Spleen (tissue), 13 donors: ENCODE measurements around the gene WWC1. TPM values are rescaled to one million over a fixed set of nuclear protein-coding genes. Genes with fewer than 3 reads are reported as not detected.

Experiments
- DNase-seq: peaks from one replicate; pipeline ENCODE4 v3.0.0-alpha.2; 2020
- H3K27ac ChIP-seq, 8 donors: fragments of 200-600 bp; sonication (generic) in 7 of 8; 1 replicate in 4 of 8; 2 replicates in 4 of 8; pipeline versions ENCODE4 v1.5.0 to v1.8.0; 2016 to 2021; ENCODE audit warnings: inconsistent platforms in 4 of 8, mild to moderate bottlenecking in 4 of 8, moderate library complexity in 1 of 8
- H3K27me3 ChIP-seq, 7 donors: fragments of 200-600 bp; sonication (generic) in 6 of 7; replicated peaks in 1 of 7; 1 replicate in 4 of 7; 2 replicates in 3 of 7; pipeline versions ENCODE4 v1.5.0 to v1.8.0; 2016 to 2021; ENCODE audit warnings: inconsistent platforms in 3 of 7, mild to moderate bottlenecking in 1 of 7
- H3K36me3 ChIP-seq, 6 donors: fragments of 200-600 bp; sonication (generic) in 5 of 6; 1 replicate in 4 of 6; 2 replicates in 2 of 6; pipeline versions ENCODE4 v1.5.0 to v1.8.0; 2016 to 2021; ENCODE audit warnings: inconsistent platforms in 2 of 6
- H3K4me1 ChIP-seq, 6 donors: fragments of 200-600 bp; sonication (generic) in 5 of 6; 1 replicate in 3 of 6; 2 replicates in 3 of 6; pipeline versions ENCODE4 v1.5.0 to v1.8.0; 2016 to 2021; ENCODE audit warnings: inconsistent platforms in 3 of 6
- H3K4me3 ChIP-seq, 8 donors: fragments of 200-600 bp; sonication (generic) in 7 of 8; 1 replicate in 4 of 8; 2 replicates in 4 of 8; pipeline versions ENCODE4 v1.5.0 to v1.8.0; 2016 to 2021; ENCODE audit warnings: inconsistent platforms in 4 of 8, mild to moderate bottlenecking in 4 of 8, moderate library complexity in 2 of 8
- H3K9me3 ChIP-seq, 8 donors: fragments of 200-600 bp; sonication (generic) in 7 of 8; 1 replicate in 4 of 8; 2 replicates in 4 of 8; pipeline versions ENCODE4 v1.5.0 to v1.8.0; 2016 to 2021; ENCODE audit warnings: inconsistent platforms in 4 of 8
- CTCF ChIP-seq, 11 experiments: fragments of 200-600 bp in 7 of 11; fragments of 450-650 bp in 4 of 11; sonication (generic) in 4 of 11; IDR thresholded peaks in 8 of 11; conservative IDR thresholded peaks in 3 of 11; 1 replicate in 7 of 11; 2 replicates in 4 of 11; pipeline versions ENCODE4 v1.4.0 to v1.8.0; 2016 to 2021; ENCODE audit warnings: antibody characterized with exemption in 11 of 11, inconsistent platforms in 4 of 11, mild to moderate bottlenecking in 1 of 11
- POLR2A ChIP-seq, 3 donors: fragments of 450-650 bp; IDR thresholded peaks; one replicate each; pipeline ENCODE4 v1.5.1; 2017; ENCODE audit warnings: antibody characterized with exemption in 3 of 3, mild to moderate bottlenecking in 1 of 3
- POLR2AphosphoS5 ChIP-seq, 3 donors: sonication (generic); formaldehyde crosslinking; IDR thresholded peaks; one replicate each; pipeline ENCODE4 v1.5.1; 2017; ENCODE audit warnings: antibody characterized with exemption in 3 of 3
- WGBS, 5 donors: extraction: QIAGEN DNeasy Blood & Tissue Kit in 3 of 5; methylation state at CpG; one replicate each; pipeline versions ENCODE4 v1.1.5 to v1.1.7; 2013 to 2018; 5-methylcytosine and 5-hydroxymethylcytosine counted together
- intact Hi-C: fragments of 100-400 bp; cut with DNase I; formaldehyde crosslinking; loops from one replicate; pipeline ENCODE4 v1.15.0; 2023; ENCODE audit warnings: low total_unique reads
- long read RNA-seq, 2 donors: transcript quantifications; one replicate each; lab custom pipeline, GENCODE V29; 2026
- polyA plus RNA-seq, 3 donors: library from polyadenylated mRNA; stranded (reverse); fragments of 200-250 nt; gene quantifications; one replicate each; pipeline ENCODE4 v1.2.1, GENCODE V29; 2013
- total RNA-seq, 7 donors: library from RNA; depleted of rRNA in 3 of 7; stranded (reverse); fragments of >200 nt in 3 of 7; fragmentation: NEBNext Ultra II Directional in 4 of 7; extraction: Animal tissue kit (Norgen Biotek cat#: 25700) in 4 of 7; gene quantifications; one replicate each; pipeline versions ENCODE4 v1.1.0 to v1.2.1, GENCODE V29; 2016 to 2021
- donor health status: healthy with polysubstance abuse.
- donor health status: DM: no; HTN: no; CAD: no; lungs with moderate emphysema.
- donor health status: DM: no; HTN: no; CAD: no.
- donor health status: Bipolar disorder and iron deficiency.
- donor health status: healthy.
- donor health status: DM: no; HTN: no; CAD: no.
- donor health status: DM: yes; HTN: yes; CAD: no.

Gene WWC1
- total RNA-seq (1 to 10 TPM in 6 of 7 donors, under 1 TPM in 1; 0.60 to 5.4 (median 1.3) TPM), polyA plus RNA-seq (1 to 10 TPM; 1.1 to 1.5 (median 1.2) TPM)
- long read RNA-seq, donor 1, partial matches to known transcripts: 0 of 1 reads
- long read RNA-seq, donor 1, other reads (novel, unspliced or antisense): 0 of 1 reads
- long read RNA-seq, donor 2, partial matches to known transcripts: 0 of 3 reads
- long read RNA-seq, donor 2, other reads (novel, unspliced or antisense): 0 of 3 reads

- H3K9me3 ChIP-seq: peaks cover 0 to under 1% (median 0%) of the 10 kb centered on the region in 8 donors
- WGBS, 5 donors: 0 to 1% (median 1%) methylated on average over 20 to 77 of the region's 77 CpGs
- no peaks in the 10 kb centered on the region for H3K36me3 ChIP-seq
- H3K4me1 ChIP-seq: peaks cover 5 to 26% (median 16%) of the 10 kb centered on the region in 6 donors
- TF ChIP-seq CTCF (IDR thresholded peaks at IDR 0.05 in 8 of 11, conservative IDR thresholded peaks at IDR 0.05 in 3 of 11) (peak in 2 of 11 experiments; percentile 19 to 31), POLR2A (IDR thresholded peaks at IDR 0.05) (no peak), POLR2AphosphoS5 (IDR thresholded peaks at IDR 0.05) (peak in 2 of 3 donors; percentile 14 to 71)
- peak within 1 kb of the TSS; percentile 12 to 70 (median 42) for H3K4me3 ChIP-seq
- DNase-seq: peak; percentile 86
- H3K27ac ChIP-seq: no peak within 1 kb of the TSS
- H3K27me3 ChIP-seq: peaks cover 0 to 72% (median 23%) of the 10 kb centered on the region in 7 donors
- intact Hi-C loops: no loop called here
Measured at GRCh38 chr5:168291342-168291963, at the start of gene WWC1. WWC1 (plus strand) TSS chr5:168291645; CDS start chr5:168292153, 508 bp downstream.

GRCh38 chr5:168244838-168245559, 46.4 kb upstream of the WWC1 start:
- DNase-seq: no peak
- Histone ChIP-seq H3K27ac (no peak overlapping the region), H3K4me3 (no peak overlapping the region), H3K36me3 (no peaks in the 10 kb centered on the region), H3K4me1 (no peaks in the 10 kb centered on the region), H3K27me3 (peaks cover 0 to 3% (median 0%) of the 10 kb centered on the region in 7 donors), H3K9me3 (peaks cover 0 to 4% (median 0%) of the 10 kb centered on the region in 8 donors)
- intact Hi-C loops: no loop called here
- TF ChIP-seq POLR2AphosphoS5 (IDR thresholded peaks at IDR 0.05): no peak
- no peak for TF ChIP-seq POLR2A (IDR thresholded peaks at IDR 0.05)
- no peak for TF ChIP-seq CTCF (IDR thresholded peaks at IDR 0.05 in 8 of 11, conservative IDR thresholded peaks at IDR 0.05 in 3 of 11)
- WGBS, 5 donors: 81 to 90% (median 81%) methylated on average over 13 of the region's 13 CpGs

- Histone ChIP-seq H3K27ac (no peak overlapping the region), H3K36me3 (no peaks in the 10 kb centered on the region), H3K27me3 (peaks cover 0 to 3% (median 0%) of the 10 kb centered on the region in 7 donors), H3K4me3 (no peak overlapping the region), H3K9me3 (no peaks in the 10 kb centered on the region), H3K4me1 (no peaks in the 10 kb centered on the region)
- DNase-seq: no peak
- intact Hi-C loops: no loop called here
- TF ChIP-seq POLR2A (IDR thresholded peaks at IDR 0.05): no peak
Measured at GRCh38 chr5:168249923-168250322, 41.5 kb upstream of the WWC1 start.

- H3K27me3 ChIP-seq: no peaks in the 10 kb centered on the region
- no peak overlapping the region for H3K27ac ChIP-seq
- DNase-seq: no peak
- intact Hi-C loops: no loop called here
- no peaks in the 10 kb centered on the region for H3K9me3 ChIP-seq
- H3K4me3 ChIP-seq: no peak overlapping the region
- 77 to 93% (median 81%) methylated on average over 7 of the region's 7 CpGs for WGBS, 5 donors
- no peaks in the 10 kb centered on the region for H3K4me1 ChIP-seq
- no peak for TF ChIP-seq POLR2A (IDR thresholded peaks at IDR 0.05)
- H3K36me3 ChIP-seq: no peaks in the 10 kb centered on the region
Measured at GRCh38 chr5:168251259-168251658, 40.2 kb upstream of the WWC1 start.
